NCI-H748 (cell line): ENCODE data around the gene SLC25A14.
A peak's percentile ranks its signal among the peaks of the same experiment; 100 is the strongest.

Experiments
- DNase-seq: peaks from one replicate; lab custom pipeline; 2025; ENCODE audit not compliant: unreplicated experiment; lab: John Stamatoyannopoulos, UW

Gene SLC25A14

GRCh38 chrX:130378024-130378669 lies 38.4 kb downstream of the SLC25A14 start:
- no peak for DNase-seq

- DNase-seq = no peak
Observed at GRCh38 chrX:130385520-130385919, 45.8 kb downstream of the SLC25A14 start, which contains the start of gene GPR119. TSS of gene GPR119 (minus strand) at chrX:130385674. CDS start at chrX:130385447, 227 bp downstream.

- DNase-seq = no peak
Observed at GRCh38 chrX:130386408-130386808, 46.7 kb downstream of the SLC25A14 start.

GRCh38 chrX:130393451-130394074 lies 53.8 kb downstream of the SLC25A14 start:
- peak; percentile 61 for DNase-seq

- DNase-seq = no peak
Observed at GRCh38 chrX:130395341-130395740, 55.6 kb downstream of the SLC25A14 start.

- DNase-seq = peak; percentile 81
Observed at GRCh38 chrX:130401415-130402207, 61.9 kb downstream of the SLC25A14 start, which contains the start of gene RBMX2. TSS of gene RBMX2 (plus strand) at chrX:130401987. CDS start at chrX:130402033, 46 bp downstream.

GRCh38 chrX:130402208-130402684 lies 62.5 kb downstream of the SLC25A14 start:
- DNase-seq = no peak

- no peak for DNase-seq
Observed at GRCh38 chrX:130413415-130413814, 73.7 kb downstream of the SLC25A14 start.

GRCh38 chrX:130414800-130415199 lies 75.1 kb downstream of the SLC25A14 start:
- no peak for DNase-seq

GRCh38 chrX:130415201-130415600 lies 75.5 kb downstream of the SLC25A14 start:
- DNase-seq = no peak

- DNase-seq = no peak
Observed at GRCh38 chrX:130416785-130417184, 77.1 kb downstream of the SLC25A14 start.

- no peak for DNase-seq
Observed at GRCh38 chrX:130418066-130418465, 78.3 kb downstream of the SLC25A14 start.

GRCh38 chrX:130418740-130419139 lies 79.0 kb downstream of the SLC25A14 start:
- no peak for DNase-seq

GRCh38 chrX:130419263-130419662 lies 79.5 kb downstream of the SLC25A14 start:
- DNase-seq = no peak
